GM19468 (cell line): Measurements from ENCODE around the gene RAB19.

ENCODE experiments used
- ATAC-seq: cut with Tn5 transposase; IDR thresholded peaks from one replicate; pipeline ENCODE4 v1.9.1; 2021; ENCODE audit warnings: mild to moderate bottlenecking, moderate library complexity, moderate number of reproducible peaks; ENCODE audit not compliant: unreplicated experiment; ENCODE audit errors: extremely low read depth

RAB19 gene, protein sequence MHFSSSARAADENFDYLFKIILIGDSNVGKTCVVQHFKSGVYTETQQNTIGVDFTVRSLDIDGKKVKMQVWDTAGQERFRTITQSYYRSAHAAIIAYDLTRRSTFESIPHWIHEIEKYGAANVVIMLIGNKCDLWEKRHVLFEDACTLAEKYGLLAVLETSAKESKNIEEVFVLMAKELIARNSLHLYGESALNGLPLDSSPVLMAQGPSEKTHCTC

DNA sequence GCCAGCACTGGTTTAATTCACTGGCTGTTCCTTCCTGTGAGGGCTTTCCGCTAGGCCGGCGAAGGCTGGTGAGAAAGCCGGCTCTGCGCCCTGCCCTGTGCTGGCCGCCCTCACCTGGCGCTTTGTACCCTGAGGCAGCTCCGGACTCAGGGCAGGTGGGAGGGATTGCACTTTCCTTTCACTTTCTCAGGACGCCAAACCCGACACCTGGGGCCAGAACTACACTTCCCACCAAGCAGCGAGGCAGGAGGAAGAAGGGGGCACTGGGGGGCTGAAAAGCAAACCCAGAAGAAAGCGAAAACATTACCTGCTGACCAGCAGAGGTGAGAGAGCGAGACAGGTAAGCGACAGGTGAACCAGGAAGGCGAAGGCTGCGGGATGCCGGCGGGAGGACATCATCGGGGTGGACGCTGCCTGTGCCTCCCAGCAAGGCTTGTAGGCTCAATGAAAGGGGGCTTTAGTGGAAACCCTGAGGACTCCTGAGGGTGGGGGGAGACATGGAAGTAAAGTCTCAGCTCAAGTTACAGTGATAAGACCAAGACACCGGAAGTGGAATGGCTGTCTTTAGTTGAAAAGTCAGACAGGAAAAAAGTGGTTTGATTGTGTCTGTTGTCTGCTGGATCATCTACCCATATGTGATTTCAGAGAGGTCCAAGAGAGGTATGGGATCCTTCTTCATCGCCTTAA, at the start of gene RAB19:
Gene RAB19, plus strand, starts transcription at position 181 of the 687 bp plus-strand sequence. CDS start 3,589 bp downstream, outside the sequence.
- ATAC-seq, result no peak

DNA sequence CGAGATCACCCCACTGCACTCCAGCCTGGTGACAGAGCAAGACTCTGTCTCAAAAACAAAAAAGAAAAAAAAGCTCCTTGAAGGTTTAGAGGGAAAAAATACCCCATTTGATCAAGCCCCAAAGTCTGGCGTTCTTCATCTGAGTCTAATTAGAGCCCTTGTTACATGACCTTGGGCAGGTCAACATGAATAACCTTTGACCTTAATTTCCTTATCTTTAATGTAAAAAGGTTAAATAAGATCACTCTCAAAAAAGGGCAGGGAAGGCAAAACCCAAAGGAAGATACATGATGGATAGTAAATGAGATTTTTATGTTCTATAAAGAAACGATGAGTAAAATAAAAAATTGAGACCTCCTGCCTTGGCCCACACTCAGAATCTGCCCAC, 45.8 kb upstream of the RAB19 start:
- no peak for ATAC-seq

DNA sequence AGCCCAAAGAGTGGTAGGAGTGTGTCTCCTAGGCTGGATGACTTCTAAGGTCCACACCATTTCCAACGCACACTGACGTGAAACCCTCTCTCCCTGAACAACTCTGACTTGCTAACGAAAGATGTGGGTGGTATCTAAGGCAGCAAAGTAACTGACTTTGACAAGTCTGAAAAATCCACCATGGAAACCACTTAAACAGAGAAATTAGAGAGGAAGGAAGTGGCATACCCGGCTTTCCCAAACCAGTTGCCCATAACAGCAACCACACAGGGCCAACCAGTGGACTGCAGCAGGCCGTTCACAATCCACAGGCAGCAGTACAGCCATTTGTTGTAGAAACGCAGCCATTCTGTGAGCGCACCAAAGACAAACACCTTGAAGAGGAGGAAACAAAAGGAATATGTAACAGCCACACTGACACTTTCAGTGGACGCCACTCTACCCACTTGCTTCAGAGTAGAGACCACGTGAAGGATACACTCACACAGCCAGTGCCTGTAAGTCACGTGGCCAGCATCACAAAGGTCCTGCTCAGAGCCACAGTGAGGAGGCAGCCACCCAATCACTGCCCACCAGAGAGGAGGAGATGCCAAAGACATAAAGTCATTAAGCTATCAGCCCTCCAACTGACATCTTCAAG, 45.3 kb upstream of the RAB19 start:
- no peak for ATAC-seq

DNA sequence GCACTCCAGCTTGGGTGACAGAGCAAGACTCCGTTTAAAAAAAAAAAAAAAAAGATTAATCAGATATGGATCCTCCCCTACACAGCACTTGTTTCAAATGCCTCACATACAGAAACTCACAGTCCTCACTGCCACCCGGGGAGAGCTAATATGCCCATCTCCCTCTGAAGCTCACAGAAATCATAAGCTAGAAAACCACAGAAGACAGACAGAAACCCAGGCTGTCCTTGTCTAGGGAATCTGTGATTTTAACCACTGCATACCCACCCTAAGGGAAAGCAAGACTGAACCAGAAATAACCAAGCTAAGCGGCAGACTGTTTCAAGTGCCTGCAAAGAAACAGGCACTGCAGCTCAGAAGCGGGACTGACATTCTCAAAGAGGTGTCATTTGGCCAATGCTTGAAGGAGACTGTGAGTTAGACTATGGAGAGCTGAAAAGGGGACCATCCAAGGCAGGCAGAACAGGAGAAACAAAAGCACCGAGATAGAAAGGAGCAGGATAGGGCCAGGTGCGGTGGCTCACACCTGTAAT, 43.1 kb upstream of the RAB19 start:
- ATAC-seq, result no peak

DNA sequence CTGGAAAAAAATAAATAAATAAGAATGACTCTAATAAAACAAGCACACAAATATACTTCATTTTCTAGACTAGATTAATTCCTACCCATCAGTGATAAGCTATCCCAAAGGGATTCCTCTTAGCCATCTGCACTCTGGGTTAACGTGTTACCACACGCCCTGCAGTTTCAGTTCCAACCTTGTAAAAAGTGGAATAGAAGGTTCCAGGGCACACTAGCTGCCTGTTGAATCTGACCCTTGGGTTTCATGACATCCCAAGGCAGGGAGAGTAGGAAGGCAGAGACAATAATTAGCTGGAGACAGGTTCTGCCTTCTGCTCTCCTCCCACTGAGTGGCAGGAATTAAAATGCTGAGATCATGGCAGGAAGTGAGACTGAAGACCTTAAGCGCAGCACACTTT, 39.0 kb upstream of the RAB19 start:
- no peak for ATAC-seq

DNA sequence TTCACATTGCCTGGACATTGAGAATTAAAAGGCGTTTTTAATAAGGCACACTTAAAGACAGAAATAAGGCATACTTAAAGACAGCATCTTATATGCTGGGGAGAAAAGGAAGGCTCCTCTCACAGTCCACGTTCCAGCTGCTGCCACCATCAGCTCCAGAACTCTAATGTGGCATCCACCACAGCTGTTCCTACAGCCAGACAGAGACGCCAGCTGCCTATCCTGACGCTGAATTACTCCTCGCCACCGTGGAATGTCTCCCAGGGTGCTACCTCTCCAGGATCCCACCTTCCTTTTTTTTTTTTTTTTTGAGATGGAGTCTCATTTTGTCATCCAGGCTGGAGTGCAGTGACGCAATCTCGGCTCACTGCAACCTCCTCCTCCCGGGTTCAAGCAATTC, 36.3 kb upstream of the RAB19 start:
- no peak for ATAC-seq

DNA sequence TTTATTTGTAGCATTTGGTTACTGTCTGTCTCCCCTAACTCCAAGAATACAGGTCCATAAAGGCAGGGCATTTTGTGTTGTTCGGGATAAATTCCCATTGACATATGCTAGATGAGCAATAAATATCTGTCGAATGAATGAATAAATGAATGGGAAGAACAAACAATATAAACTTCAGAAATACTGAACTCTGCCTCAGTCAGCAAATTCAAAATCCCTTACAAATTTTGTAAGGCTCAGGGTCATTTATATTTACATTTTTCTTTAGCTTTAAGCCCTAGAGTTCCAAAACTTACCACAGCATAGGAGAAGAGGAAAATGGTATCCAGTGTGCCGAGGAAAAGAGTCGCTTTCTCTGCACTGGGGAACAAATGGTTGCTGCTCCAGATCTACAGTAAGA, 34.6 kb upstream of the RAB19 start:
- ATAC-seq, result no peak

DNA sequence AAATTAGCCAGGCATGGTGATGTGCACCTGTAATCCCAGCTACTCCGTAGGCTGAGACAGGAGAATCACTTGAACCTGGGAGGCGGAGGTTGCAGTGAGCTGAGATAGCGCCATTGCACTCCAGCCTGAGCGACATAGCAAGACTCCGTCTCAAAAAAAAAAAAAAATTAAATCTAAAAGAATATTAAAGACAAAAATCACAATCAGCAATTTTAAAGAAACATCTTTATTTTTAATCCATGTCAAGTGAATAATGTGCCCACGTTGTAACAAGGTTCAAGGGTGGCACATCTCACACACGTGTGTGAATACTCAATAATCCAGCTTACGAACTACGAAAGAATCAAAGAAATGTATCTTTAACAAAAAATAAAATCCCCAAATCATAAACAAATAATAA, 28.5 kb upstream of the RAB19 start:
- ATAC-seq, result no peak

DNA sequence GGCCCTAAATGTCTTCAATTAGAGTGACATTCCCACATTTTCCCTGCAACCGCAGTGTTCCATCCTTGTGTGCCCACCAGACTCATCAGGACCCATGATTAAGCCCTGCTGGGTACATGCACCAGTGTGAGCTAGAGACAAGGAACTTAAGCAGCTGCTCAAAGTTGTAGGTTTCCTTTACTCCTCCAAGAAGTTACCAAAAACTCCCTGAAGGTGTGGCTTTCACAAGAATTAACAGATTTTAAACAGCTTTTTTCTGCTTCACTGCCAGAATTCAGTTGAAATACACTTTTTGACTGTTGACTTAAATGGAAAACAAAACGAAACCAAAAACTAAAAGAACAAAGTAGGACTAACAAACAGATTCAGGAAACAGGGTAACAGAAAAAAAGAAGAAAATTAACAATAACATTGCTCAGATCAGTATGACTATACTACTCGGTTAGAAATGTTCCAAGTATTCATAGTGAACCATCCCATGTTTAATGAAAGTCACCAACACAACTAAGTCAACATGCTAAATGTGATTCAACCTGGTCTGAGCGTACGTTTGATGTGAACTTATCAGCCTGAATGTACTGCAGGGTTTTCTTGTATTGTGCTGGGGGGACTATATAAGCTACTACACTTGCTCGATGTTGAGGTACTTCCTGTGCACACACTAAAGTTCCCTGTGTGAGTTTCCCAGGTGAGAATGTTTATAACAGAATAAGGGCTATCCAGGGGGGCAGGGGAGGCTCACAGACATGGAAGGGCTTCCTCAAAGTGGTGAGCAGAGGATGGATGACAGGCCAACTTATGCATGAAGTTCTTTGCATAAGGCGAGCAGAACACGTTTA, 27.7 kb upstream of the RAB19 start:
- no peak for ATAC-seq

DNA sequence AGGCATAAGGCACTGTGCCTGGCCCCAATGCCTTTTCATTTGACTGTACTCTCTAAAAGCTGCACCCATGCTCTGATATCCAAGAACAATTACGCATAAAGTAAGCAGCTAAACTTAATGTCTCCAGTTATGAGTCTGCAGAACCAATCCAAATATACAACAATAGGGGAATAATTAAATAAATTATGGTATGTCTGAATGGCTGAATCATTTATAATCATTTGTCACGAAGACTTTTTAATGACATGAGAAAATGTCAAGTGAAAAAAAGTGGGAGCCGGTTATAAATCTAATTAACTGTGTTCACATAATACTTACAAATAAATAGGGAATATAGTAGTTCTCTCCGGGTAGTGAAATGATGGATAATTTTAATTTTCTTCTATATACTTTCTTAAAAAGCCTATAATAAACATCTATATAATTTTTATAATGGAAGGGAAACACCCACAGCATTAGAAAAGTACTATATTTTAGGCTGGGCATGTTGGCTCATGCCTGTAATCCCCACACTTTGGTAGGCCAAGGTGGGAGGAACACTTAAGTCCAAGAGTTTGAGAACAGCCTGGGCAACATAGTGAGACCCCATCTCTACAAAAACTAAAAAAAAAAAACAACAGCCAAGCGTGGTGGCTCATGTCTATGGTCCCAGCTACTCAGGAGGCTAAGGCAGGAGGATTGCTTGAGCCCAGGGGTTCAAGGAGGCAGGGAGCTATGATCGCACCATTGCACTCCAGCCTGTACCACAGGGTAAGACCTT, 19.7 kb upstream of the RAB19 start:
- ATAC-seq, result no peak

DNA sequence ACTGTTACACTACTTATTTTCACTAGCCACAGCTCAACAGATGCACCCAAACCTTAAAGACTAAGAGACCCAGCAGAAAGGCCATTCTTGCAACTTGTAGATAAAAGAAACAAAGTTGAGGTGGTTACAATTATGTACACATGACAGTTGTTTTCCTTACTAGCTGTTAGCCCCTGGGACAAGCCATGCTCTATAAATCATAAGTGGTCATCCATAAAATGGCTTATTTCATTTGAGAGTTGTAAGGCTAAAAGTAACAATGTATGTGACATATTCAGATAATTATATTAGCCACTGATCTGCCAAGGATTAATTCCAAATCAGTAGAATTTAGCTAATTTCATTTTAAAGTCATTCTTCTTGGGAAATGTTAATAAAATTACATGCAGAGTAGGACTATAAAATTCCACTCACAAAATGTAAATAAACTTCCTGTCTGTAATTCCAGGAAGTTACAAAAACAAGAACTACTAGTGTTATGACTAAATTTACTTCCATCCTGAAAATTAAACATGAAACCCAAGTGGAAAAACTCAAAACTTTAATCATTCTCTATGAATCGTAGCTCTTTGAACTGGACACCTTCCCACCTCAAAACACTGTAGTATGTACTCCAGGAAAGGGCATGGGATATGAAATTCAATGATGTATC, 18.8 kb upstream of the RAB19 start:
- ATAC-seq, result no peak

DNA sequence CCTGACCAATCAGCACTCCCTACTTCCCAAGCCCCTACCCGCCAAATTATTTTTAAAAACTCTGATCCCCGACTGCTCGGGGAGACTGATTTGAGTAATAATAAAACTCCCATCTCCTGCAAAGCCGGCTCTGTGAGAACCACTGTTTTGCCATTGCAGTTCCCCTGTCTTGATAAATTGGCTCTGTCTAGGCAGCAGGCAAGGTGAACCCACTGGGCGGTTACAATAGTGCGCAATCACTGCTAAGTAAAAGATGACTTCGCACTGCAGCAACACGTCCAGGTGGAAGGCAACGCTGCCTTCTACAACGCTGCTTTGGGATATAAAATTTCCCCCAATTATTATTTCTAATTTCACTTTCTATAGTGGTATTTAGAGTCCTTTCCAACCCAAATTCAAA, 14.4 kb upstream of the RAB19 start:
- no peak for ATAC-seq

DNA sequence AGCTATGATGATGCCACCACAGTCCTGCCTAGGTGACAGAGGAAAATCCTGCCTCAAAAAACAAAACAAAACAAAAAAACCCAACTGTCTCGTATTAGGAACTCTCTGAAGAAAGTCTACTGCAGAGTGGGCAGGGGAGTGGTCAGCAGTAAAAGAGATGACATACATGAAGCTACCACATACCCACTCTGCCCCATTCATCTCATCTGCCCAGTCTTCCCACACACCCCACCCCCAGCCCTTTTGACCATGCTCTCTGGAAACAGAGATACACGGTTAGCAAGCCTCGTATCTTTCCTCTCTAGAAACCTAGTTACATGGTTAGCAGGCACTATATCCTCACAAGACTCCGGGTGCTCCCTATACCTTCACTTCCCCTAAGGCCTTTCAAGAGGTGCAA, 13.8 kb upstream of the RAB19 start:
- ATAC-seq, result no peak

DNA sequence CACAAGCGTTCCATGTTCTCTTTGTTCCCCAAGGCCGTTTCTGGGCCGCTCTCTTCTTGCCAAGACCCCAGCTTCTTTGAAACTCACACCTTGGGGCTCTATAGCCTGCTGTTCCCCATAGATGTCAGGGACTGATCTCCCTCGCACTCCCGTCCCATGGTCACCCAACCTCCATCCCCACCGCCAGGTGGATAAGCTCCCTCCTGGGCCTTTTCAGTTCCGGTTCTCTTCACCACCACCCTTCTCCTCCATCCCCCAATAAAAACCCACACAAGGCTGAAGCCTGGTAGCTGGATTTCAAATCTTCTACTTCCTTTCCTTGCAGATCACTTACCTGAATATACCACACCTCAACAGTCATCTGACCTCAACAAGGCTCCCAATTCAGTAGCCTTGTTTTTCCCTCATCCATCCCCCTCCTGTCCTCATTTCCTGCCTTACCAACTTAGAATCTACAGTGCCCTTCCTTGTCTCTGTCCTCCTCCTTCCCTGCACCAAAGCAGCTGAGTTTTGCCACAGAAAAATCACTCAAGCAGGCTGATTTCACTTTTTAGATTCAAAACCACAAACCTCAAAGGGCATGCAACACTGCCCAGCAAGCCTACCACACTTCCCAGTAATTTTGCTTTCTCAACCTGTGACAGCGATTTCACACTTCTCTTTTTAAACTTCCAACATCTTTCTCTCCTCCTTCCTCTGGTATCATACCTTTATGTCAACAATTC, 13.2 kb upstream of the RAB19 start:
- ATAC-seq, result peak; percentile 49

DNA sequence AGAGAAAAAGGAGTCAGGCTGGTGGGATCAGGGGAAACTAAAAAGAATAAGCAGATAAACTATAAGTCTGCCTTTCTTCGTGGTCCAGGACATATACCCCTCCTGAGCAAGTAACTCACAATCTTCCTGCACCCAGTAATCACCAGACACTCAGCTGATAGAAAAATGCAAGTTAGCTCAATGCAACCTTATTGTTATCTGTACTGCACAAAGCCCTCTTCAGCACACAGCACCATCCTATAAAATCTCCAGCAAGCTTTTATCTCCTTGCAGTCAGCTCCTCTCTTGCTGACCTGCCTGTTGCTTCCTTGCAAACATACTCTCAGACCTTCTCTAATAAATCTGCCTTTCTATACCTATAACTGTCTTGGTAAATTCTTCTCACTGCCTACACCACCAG, 12.2 kb upstream of the RAB19 start:
- ATAC-seq, result no peak

DNA sequence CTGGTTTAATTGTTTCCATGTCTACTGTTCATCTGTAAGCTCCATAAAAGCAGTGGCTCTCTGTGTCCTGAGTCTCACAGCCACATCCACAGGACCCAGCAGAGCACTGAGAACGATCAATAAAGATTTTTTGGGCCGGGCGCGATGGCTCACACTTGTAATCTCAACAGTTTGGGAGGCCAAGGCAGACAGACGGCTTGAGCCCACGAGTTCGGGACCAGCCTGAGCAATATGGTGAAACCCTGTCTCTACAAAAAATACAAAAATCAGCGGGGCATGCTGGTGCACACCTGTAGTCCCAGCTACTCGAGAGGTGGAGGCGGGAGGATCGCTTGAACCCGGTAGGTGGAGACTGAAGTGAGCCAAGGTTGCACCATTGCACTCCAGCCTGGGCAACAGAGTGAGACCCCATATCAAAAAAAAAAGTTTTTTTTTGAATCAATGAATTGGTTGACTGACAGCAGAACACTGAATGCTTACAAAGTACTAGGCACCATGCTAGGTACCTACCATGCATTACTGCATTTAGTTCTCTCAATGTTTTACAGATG, 10.0 kb upstream of the RAB19 start:
- ATAC-seq, result no peak

DNA sequence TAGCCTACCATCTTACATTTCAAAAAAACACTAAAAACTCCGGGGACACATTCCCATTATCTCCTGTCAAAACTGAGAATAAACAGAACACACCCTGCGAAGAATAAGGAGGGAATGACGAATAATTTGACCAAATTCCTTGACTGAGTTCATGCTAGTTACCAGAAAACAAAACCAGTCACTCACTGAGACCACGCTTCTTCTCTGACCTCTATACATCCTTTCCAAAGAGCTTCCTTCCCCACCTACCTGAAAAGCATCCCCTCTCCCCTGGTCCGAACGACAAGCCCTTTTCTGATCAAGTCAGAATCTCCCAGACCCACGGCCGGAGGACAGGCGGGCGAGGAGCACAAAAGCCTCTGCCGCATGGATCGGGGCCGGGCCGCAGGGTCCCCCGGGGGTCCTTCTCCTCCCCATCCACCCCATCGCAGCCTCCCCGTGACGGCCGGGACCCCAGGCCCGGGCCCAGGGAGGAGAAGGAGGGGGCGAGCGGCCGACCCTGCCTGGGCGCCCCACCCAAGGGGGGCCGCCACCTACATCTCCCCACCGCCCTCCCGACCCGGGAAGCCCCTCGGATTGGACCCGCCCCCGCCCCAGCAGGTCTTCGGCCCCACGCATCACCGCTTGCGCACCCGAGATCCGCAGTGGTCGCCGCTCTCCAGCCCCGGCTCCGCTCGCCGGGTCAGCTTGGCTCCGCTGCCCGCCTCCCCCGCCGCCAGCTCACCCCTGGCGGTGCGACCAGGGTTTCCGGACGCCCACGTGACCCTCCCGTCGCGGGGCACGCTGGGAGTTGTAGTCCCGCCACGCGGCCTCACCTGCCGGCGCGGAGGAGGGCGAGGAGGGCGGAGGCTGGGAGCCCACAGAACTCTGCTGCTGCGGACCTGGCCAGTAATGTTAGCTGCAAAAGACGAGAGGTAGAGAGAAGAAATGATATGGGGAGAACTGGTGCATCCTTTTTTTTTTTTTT, 5.8 kb upstream of the RAB19 start, which contains the start of gene SLC37A3:
Gene SLC37A3, minus strand, starts transcription at position 747 of the 967 bp plus-strand sequence. CDS start 16,004 bp downstream, outside the sequence.
- ATAC-seq, result peak; percentile 92
